ENCODE results near the gene KLRD1.
"Not testable (repeated sequence)": the region's sequence is repeated elsewhere in the genome, so short reads cannot be mapped to it uniquely, and the experiment has no call there.

Gene KLRD1

GRCh38 chr12:10366875-10367274 lies 59.2 kb downstream of the KLRD1 start:
- no peaks in the 10 kb centered on the region for H3K36me3 ChIP-seq (ENCODE audit: control insufficient read depth, insufficient read depth, low read length)
- no peak overlapping the region for H3K27ac ChIP-seq (ENCODE audit: insufficient read depth, low read depth, low read length, poor library complexity, severe bottlenecking)
- peaks cover 14% of the 10 kb centered on the region for H3K4me1 ChIP-seq (ENCODE audit: control insufficient read depth, insufficient read depth, low read length)
- H3K27me3 ChIP-seq (ENCODE audit: control insufficient read depth, insufficient read depth, low read length, poor library complexity, severe bottlenecking) = no peaks in the 10 kb centered on the region
- no peaks in the 10 kb centered on the region for H3K9me3 ChIP-seq (ENCODE audit: control insufficient read depth, low read length)
- no peak overlapping the region for H3K4me3 ChIP-seq (ENCODE audit: insufficient read depth, low read depth, low read length)

GRCh38 chr12:10367714-10368113 lies 60.0 kb downstream of the KLRD1 start:
- not testable (repeated sequence) for H3K27ac ChIP-seq (ENCODE audit: insufficient read depth, low read depth, low read length, poor library complexity, severe bottlenecking)
- WGBS, 2 experiments = 70 to 75% methylated on average over 4 of the region's 4 CpGs

GRCh38 chr12:10368206-10369171 lies 60.8 kb downstream of the KLRD1 start:
- Histone ChIP-seq H3K27me3 (ENCODE audit: control insufficient read depth, insufficient read depth, low read length, poor library complexity, severe bottlenecking) (no peaks in the 10 kb centered on the region), H3K36me3 (ENCODE audit: control insufficient read depth, insufficient read depth, low read length) (no peaks in the 10 kb centered on the region), H3K9me3 (ENCODE audit: control insufficient read depth, low read length) (no peaks in the 10 kb centered on the region), H3K4me3 (ENCODE audit: insufficient read depth, low read depth, low read length) (no peak overlapping the region), H3K27ac (ENCODE audit: insufficient read depth, low read depth, low read length, poor library complexity, severe bottlenecking) (no peak overlapping the region), H3K4me1 (ENCODE audit: control insufficient read depth, insufficient read depth, low read length) (peaks cover 8% of the 10 kb centered on the region)
- 89 to 90% methylated on average over 9 to 10 of the region's 10 CpGs for WGBS, 2 experiments

More at GRCh38 chr12:10367714-10368113, 60.0 kb downstream of the KLRD1 start:
- H3K36me3 ChIP-seq (ENCODE audit: control insufficient read depth, insufficient read depth, low read length); H3K9me3 ChIP-seq (ENCODE audit: control insufficient read depth, low read length); H3K27me3 ChIP-seq (ENCODE audit: control insufficient read depth, insufficient read depth, low read length, poor library complexity, severe bottlenecking); H3K4me3 ChIP-seq (ENCODE audit: insufficient read depth, low read depth, low read length): not testable (repeated sequence)
- H3K4me1 ChIP-seq (ENCODE audit: control insufficient read depth, insufficient read depth, low read length) = peaks cover 12% of the 10 kb centered on the region

GRCh38 chr12:10369557-10370415 lies 62.1 kb downstream of the KLRD1 start:
- Histone ChIP-seq H3K36me3 (ENCODE audit: control insufficient read depth, insufficient read depth, low read length) (no peaks in the 10 kb centered on the region), H3K4me3 (ENCODE audit: insufficient read depth, low read depth, low read length) (no peak overlapping the region), H3K4me1 (ENCODE audit: control insufficient read depth, insufficient read depth, low read length) (peaks cover 8% of the 10 kb centered on the region), H3K27ac (ENCODE audit: insufficient read depth, low read depth, low read length, poor library complexity, severe bottlenecking) (no peak overlapping the region), H3K9me3 (ENCODE audit: control insufficient read depth, low read length) (no peaks in the 10 kb centered on the region), H3K27me3 (ENCODE audit: control insufficient read depth, insufficient read depth, low read length, poor library complexity, severe bottlenecking) (no peaks in the 10 kb centered on the region)
- WGBS, 2 experiments = 93 to 97% methylated on average over 8 of the region's 8 CpGs

- not testable (repeated sequence) for H3K4me1 ChIP-seq (ENCODE audit: control insufficient read depth, insufficient read depth, low read length); H3K9me3 ChIP-seq (ENCODE audit: control insufficient read depth, low read length); H3K27me3 ChIP-seq (ENCODE audit: control insufficient read depth, insufficient read depth, low read length, poor library complexity, severe bottlenecking); H3K27ac ChIP-seq (ENCODE audit: insufficient read depth, low read depth, low read length, poor library complexity, severe bottlenecking); H3K4me3 ChIP-seq (ENCODE audit: insufficient read depth, low read depth, low read length); H3K36me3 ChIP-seq (ENCODE audit: control insufficient read depth, insufficient read depth, low read length)
- WGBS, 2 experiments = 95 to 98% methylated on average over 6 of the region's 6 CpGs
Measured at GRCh38 chr12:10371893-10372535, 64.3 kb downstream of the KLRD1 start.

- no peak overlapping the region for H3K27ac ChIP-seq (ENCODE audit: insufficient read depth, low read depth, low read length, poor library complexity, severe bottlenecking)
- H3K9me3 ChIP-seq (ENCODE audit: control insufficient read depth, low read length) = no peaks in the 10 kb centered on the region
- WGBS, 2 experiments = 74 to 79% methylated on average over 1 of the region's 1 CpG
- no peak overlapping the region for H3K4me3 ChIP-seq (ENCODE audit: insufficient read depth, low read depth, low read length)
- no peaks in the 10 kb centered on the region for H3K36me3 ChIP-seq (ENCODE audit: control insufficient read depth, insufficient read depth, low read length)
- no peaks in the 10 kb centered on the region for H3K4me1 ChIP-seq (ENCODE audit: control insufficient read depth, insufficient read depth, low read length)
- H3K27me3 ChIP-seq (ENCODE audit: control insufficient read depth, insufficient read depth, low read length, poor library complexity, severe bottlenecking) = no peaks in the 10 kb centered on the region
Measured at GRCh38 chr12:10372559-10372958, 64.9 kb downstream of the KLRD1 start.

- no peak overlapping the region for H3K4me3 ChIP-seq (ENCODE audit: insufficient read depth, low read depth, low read length)
Measured at GRCh38 chr12:10374624-10375018, 67.0 kb downstream of the KLRD1 start.

GRCh38 chr12:10378737-10379136 lies 71.1 kb downstream of the KLRD1 start:
- 91 to 97% methylated on average over 2 of the region's 2 CpGs for WGBS, 2 experiments

More at GRCh38 chr12:10374624-10375018, 67.0 kb downstream of the KLRD1 start:
- H3K4me1 ChIP-seq (ENCODE audit: control insufficient read depth, insufficient read depth, low read length) = no peaks in the 10 kb centered on the region
- no peak overlapping the region for H3K27ac ChIP-seq (ENCODE audit: insufficient read depth, low read depth, low read length, poor library complexity, severe bottlenecking)
- 95 to 96% methylated on average over 3 of the region's 3 CpGs for WGBS, 2 experiments
- no peaks in the 10 kb centered on the region for H3K9me3 ChIP-seq (ENCODE audit: control insufficient read depth, low read length)
- H3K27me3 ChIP-seq (ENCODE audit: control insufficient read depth, insufficient read depth, low read length, poor library complexity, severe bottlenecking) = no peaks in the 10 kb centered on the region
- H3K36me3 ChIP-seq (ENCODE audit: control insufficient read depth, insufficient read depth, low read length) = no peaks in the 10 kb centered on the region

More at GRCh38 chr12:10378737-10379136, 71.1 kb downstream of the KLRD1 start:
- not testable (repeated sequence) for H3K4me3 ChIP-seq (ENCODE audit: insufficient read depth, low read depth, low read length); H3K36me3 ChIP-seq (ENCODE audit: control insufficient read depth, insufficient read depth, low read length); H3K4me1 ChIP-seq (ENCODE audit: control insufficient read depth, insufficient read depth, low read length); H3K27ac ChIP-seq (ENCODE audit: insufficient read depth, low read depth, low read length, poor library complexity, severe bottlenecking); H3K9me3 ChIP-seq (ENCODE audit: control insufficient read depth, low read length); H3K27me3 ChIP-seq (ENCODE audit: control insufficient read depth, insufficient read depth, low read length, poor library complexity, severe bottlenecking)
